A549 treated with GW870086 at 1 μM for 4 hours (cell line): Measurements from ENCODE around the gene NDUFB3. TPM values are rescaled to one million over a fixed set of nuclear protein-coding genes. Genes with fewer than 3 reads are reported as not detected.

Source experiments
- total RNA-seq: library from RNA; stranded (reverse); fragments of 200-300 nt; extraction: Qiagen RNA extraction; gene quantifications from 5 replicates; pipeline ENCODE4 v1.2.3, GENCODE V29; 2022; ENCODE audit warnings: low read depth

Gene NDUFB3
- total RNA-seq: 124 to 169 TPM (median 144 TPM) in 5 replicates

DNA sequence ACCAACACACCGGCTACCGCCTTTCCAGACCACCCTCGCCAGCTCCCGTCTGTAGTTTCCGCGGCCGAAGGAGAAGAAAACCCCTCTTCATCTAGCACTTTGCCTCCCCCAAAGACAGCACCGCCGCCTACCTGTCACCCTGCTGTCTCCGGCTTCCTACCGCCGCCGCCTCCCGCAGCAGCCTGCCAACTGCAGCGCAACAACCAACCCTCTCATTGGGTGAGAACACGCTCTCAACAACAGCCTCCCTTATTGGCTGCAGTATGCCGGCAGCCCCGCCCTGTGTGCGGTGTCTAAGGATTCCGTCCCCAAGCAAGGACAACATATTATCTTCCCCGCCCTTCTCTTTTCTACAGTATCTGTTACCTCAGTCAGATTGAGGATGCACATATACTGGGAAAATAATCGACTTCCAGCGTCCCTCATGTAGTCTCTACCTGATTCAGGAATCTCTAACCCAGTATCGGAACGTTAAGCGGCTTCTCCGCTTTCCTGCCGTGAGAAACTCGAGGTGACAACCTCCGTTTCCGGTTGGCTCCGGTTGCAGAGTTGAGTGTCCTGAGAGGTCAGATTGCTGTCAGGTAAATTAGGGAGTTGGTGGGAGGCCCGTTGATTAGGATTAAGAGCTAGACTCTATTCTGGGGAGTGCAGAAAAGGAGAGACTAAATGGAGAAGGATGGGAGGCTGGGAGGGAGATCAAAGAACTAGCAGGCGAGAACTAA, at the start of gene NDUFB3, which contains the start of gene HYCC2:
NDUFB3 (plus strand) TSS at position 523 of the 722 bp plus-strand sequence. CDS start 6,882 bp downstream, outside the sequence.
HYCC2 (minus strand) TSS at position 193 of the 722 bp plus-strand sequence. CDS start 47,662 bp downstream, outside the sequence.

DNA sequence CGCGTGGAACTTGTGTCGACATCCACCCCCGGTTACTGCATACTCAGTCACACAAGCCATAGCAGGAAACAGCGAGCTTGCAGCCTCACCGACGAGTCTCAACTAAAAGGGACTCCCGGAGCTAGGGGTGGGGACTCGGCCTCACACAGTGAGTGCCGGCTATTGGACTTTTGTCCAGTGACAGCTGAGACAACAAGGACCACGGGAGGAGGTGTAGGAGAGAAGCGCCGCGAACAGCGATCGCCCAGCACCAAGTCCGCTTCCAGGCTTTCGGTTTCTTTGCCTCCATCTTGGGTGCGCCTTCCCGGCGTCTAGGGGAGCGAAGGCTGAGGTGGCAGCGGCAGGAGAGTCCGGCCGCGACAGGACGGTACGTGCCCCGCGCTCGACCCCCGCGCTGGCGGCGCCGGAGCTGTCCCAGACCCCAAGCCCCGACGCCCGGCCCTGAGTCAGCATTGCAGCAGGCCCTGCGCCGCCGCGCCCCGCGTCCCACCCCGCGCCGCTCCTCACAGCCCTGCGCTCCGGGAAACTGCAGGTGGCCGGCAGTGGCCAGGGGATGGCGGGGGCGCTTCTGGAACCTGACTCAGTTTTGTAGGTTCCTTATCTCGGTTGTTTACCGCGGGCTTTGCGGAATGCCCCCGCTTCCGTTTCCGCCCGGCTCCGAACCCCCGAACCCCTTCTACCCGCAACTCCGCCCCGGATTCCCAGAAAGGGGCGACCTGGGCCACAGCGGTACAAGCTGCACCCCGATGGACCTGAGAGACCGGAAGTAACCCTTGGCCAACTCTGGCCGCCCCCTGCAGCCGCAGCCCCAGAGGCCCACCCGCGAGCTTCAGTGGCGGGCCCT, 44.5 kb downstream of the NDUFB3 start, which contains the start of gene CFLAR:
CFLAR (plus strand) TSS at position 50 of the 844 bp plus-strand sequence. CDS start 13,702 bp downstream, outside the sequence.

Other genes with a start within 250 kb of the NDUFB3 start
- 29.2 to 40.7 TPM (median 34.4 TPM) in 5 replicates for gene CLK1, start 207.3 kb upstream of the NDUFB3 start, total RNA-seq
- gene PPIL3, start 182.9 kb upstream of the NDUFB3 start, total RNA-seq: 24.2 to 32.1 TPM (median 26.0 TPM) in 5 replicates
- gene NIF3L1, start 182.6 kb upstream of the NDUFB3 start, total RNA-seq: 35.9 to 39.3 TPM (median 37.5 TPM) in 5 replicates
- gene ORC2, start 108.3 kb upstream of the NDUFB3 start, total RNA-seq: 11.2 to 18.8 TPM (median 13.5 TPM) in 5 replicates
- gene HYCC2, start 330 bp upstream of the NDUFB3 start, total RNA-seq: 2.4 to 5.0 TPM (median 4.2 TPM) in 5 replicates
- 87.6 to 118 TPM (median 96.2 TPM) in 5 replicates for gene CFLAR, start 44.2 kb downstream of the NDUFB3 start, total RNA-seq
- gene CASP10, start 111.1 kb downstream of the NDUFB3 start, total RNA-seq: 1.9 to 2.6 TPM (median 2.0 TPM) in 5 replicates
- 30.1 to 35.6 TPM (median 33.4 TPM) in 5 replicates for gene CASP8, start 188.5 kb downstream of the NDUFB3 start, total RNA-seq